ENCODE data around the gene MAOA.

DNA sequence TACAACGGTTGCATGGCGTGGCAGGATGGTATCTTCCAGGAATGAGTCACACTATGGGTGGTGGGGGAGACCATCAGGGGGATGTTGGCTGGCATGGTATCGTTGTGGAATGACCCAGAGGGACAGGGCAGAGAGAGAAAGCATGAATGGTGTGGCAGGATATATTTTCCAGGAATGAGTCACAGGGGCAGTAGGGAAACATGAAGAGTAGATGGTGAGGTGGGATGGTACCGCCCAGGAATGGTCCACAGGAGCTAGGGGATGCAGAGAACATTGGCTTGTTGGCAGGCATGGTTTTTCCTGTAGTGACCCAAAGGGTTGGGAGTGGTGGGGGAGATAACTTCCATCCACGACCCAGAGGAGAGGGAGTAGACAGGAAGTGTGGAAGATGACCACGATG lies 62.4 kb downstream of the MAOA start:
- TF ChIP-seq, protein P1, sequence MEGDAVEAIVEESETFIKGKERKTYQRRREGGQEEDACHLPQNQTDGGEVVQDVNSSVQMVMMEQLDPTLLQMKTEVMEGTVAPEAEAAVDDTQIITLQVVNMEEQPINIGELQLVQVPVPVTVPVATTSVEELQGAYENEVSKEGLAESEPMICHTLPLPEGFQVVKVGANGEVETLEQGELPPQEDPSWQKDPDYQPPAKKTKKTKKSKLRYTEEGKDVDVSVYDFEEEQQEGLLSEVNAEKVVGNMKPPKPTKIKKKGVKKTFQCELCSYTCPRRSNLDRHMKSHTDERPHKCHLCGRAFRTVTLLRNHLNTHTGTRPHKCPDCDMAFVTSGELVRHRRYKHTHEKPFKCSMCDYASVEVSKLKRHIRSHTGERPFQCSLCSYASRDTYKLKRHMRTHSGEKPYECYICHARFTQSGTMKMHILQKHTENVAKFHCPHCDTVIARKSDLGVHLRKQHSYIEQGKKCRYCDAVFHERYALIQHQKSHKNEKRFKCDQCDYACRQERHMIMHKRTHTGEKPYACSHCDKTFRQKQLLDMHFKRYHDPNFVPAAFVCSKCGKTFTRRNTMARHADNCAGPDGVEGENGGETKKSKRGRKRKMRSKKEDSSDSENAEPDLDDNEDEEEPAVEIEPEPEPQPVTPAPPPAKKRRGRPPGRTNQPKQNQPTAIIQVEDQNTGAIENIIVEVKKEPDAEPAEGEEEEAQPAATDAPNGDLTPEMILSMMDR (conservative IDR thresholded peaks at IDR 0.05; ENCODE audit: low read length) = no peak
- no peak for TF ChIP-seq EZH2phosphoT487 (IDR thresholded peaks at IDR 0.05; ENCODE audit: borderline replicate concordance)

Data from Loucy (cell line).